ENCODE data around the gene EVL. TPM values are rescaled to one million over a fixed set of nuclear protein-coding genes. Genes with fewer than 3 reads are reported as not detected.
A peak's percentile ranks its signal among the peaks of the same experiment; 100 is the strongest.

EVL gene
- total and polyA plus RNA-seq, 3 donors from 2014 or later: 87.4 to 96.8 (median 91.7) TPM

GRCh38 chr14:100065942-100066574 is 836 bp downstream of the EVL start:
- H3K27ac ChIP-seq: no peak overlapping the region
- 73 to 75% methylated on average over 10 of the region's 10 CpGs for WGBS, 2 donors
- no peaks in the 10 kb centered on the region for H3K27me3 ChIP-seq
- H3K4me1 ChIP-seq: peaks cover 4% of the 10 kb centered on the region
- H3K36me3 ChIP-seq (ENCODE audit: low read depth, missing control alignments): no peaks in the 10 kb centered on the region
- TF ChIP-seq, protein P1, sequence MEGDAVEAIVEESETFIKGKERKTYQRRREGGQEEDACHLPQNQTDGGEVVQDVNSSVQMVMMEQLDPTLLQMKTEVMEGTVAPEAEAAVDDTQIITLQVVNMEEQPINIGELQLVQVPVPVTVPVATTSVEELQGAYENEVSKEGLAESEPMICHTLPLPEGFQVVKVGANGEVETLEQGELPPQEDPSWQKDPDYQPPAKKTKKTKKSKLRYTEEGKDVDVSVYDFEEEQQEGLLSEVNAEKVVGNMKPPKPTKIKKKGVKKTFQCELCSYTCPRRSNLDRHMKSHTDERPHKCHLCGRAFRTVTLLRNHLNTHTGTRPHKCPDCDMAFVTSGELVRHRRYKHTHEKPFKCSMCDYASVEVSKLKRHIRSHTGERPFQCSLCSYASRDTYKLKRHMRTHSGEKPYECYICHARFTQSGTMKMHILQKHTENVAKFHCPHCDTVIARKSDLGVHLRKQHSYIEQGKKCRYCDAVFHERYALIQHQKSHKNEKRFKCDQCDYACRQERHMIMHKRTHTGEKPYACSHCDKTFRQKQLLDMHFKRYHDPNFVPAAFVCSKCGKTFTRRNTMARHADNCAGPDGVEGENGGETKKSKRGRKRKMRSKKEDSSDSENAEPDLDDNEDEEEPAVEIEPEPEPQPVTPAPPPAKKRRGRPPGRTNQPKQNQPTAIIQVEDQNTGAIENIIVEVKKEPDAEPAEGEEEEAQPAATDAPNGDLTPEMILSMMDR (IDR thresholded peaks at IDR 0.05): no peak
- TF ChIP-seq POLR2A (IDR thresholded peaks at IDR 0.05): no peak
- intact Hi-C loops (cut with DNase I; ENCODE audit: low total_unique reads): no loop called here
- H3K9me3 ChIP-seq: no peaks in the 10 kb centered on the region
- H3K4me3 ChIP-seq: no peak overlapping the region
- DNase-seq: no peak

DNA sequence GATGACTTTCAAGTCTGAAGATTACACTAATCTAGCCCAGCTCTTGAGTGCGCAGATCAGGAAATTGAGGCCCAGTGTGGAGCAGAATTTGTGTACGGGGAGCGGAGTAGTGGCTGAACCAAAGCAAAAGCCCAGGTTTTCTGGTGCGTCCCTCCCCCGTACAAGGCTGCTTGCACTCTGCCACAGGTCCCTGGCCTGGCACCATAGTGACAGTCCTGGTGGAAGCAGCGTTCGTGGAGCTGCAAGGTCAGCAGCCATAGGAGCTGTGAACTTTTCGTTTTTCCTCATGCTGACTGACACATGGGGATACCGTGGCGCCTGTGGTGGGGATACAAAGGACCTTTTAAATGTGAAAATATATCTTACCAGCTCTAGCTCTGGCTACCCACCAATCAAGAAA is 1.7 kb downstream of the EVL start:
- H3K4me3 ChIP-seq: no peak overlapping the region
- 68 to 77% methylated on average over 8 to 10 of the region's 10 CpGs for WGBS, 2 donors

DNA sequence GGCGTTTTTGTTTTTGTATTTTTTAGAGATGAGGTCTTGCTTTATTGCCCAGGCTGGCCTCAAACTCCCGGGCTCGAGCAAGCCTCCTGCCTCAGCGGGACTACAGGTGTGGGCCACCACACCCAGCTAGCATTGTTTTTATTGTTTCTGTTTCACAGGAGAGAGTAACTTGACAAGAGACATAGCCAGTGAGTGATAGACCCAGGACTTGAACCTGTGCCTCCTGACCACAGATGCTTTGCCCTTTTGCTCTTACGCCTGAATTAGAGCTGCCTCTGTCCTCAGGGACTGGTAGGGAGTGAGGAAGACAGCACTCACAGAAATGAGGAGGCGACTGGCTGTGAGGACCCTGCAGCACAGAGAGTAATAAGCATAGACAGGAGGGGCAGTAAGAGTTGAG is 2.3 kb downstream of the EVL start:
- Histone ChIP-seq H3K4me1 (peaks cover 4% of the 10 kb centered on the region), H3K36me3 (ENCODE audit: low read depth, missing control alignments) (no peaks in the 10 kb centered on the region), H3K27ac (no peak overlapping the region), H3K4me3 (no peak overlapping the region), H3K9me3 (no peaks in the 10 kb centered on the region), H3K27me3 (no peaks in the 10 kb centered on the region)
- WGBS, 2 donors: 90 to 92% methylated on average over 6 of the region's 6 CpGs
- no peak for DNase-seq
- TF ChIP-seq POLR2A (IDR thresholded peaks at IDR 0.05): no peak
- TF ChIP-seq, protein P1 (IDR thresholded peaks at IDR 0.05): no peak
- intact Hi-C loops (cut with DNase I; ENCODE audit: low total_unique reads): no loop called here

More for the DNA sequence above, 1.7 kb downstream of the EVL start:
- Histone ChIP-seq H3K4me1 (peaks cover 4% of the 10 kb centered on the region), H3K27me3 (no peaks in the 10 kb centered on the region), H3K27ac (no peak overlapping the region), H3K36me3 (ENCODE audit: low read depth, missing control alignments) (no peaks in the 10 kb centered on the region), H3K9me3 (no peaks in the 10 kb centered on the region)
- intact Hi-C loops (cut with DNase I; ENCODE audit: low total_unique reads): no loop called here
- no peak for TF ChIP-seq POLR2A (IDR thresholded peaks at IDR 0.05)
- TF ChIP-seq, protein P1 (IDR thresholded peaks at IDR 0.05): no peak
- DNase-seq: no peak

- Histone ChIP-seq H3K36me3 (ENCODE audit: low read depth, missing control alignments) (no peaks in the 10 kb centered on the region), H3K27ac (no peak overlapping the region), H3K9me3 (no peaks in the 10 kb centered on the region), H3K27me3 (no peaks in the 10 kb centered on the region), H3K4me3 (no peak overlapping the region), H3K4me1 (peaks cover 4% of the 10 kb centered on the region)
- 86 to 90% methylated on average over 18 of the region's 18 CpGs for WGBS, 2 donors
- peak; percentile 33 for DNase-seq
- intact Hi-C loops (cut with DNase I; ENCODE audit: low total_unique reads): no loop called here
- TF ChIP-seq POLR2A (IDR thresholded peaks at IDR 0.05): no peak
- TF ChIP-seq, protein P1 (IDR thresholded peaks at IDR 0.05): no peak
Measured at GRCh38 chr14:100067971-100068959, 3.0 kb downstream of the EVL start.

All from testis (tissue), 3 donors.